RPMI7951 (cell line): Measurements from ENCODE around the gene ADK. TPM values are rescaled to one million over a fixed set of nuclear protein-coding genes. Genes with fewer than 3 reads are reported as not detected.

ENCODE experiments used
- DNase-seq: peaks from one replicate; pipeline ENCODE4 v3.0.0-alpha.2; 2012; ENCODE audit warnings: low read depth
- total RNA-seq: library from RNA; depleted of rRNA; stranded (reverse); fragments of >200 nt; shearing (Covaris generic); gene quantifications from 2 replicates; pipeline ENCODE4 v1.2.3, GENCODE V29; 2014; rRNA removed

Gene ADK
- total RNA-seq, 1 experiment from 2014 or later = 64.6 TPM

DNA sequence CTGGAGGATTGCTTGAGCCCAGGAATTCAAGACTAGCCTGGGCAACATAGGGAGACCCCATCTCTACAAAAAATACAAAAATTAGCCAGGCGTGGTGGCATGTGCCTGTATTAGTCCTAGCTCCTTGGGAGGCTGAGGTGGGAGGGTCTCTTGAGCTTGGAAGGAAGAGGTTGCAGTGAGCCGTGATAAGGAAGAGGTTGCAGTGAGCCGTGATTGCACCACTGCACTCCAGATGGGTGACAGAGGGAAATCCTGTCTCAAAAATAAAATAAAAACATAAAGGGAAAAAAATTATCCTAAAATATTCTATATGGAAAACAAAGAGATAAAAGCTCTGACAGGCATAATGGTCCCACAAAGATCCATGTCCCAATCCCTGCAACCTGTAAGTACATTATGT is 587.5 kb downstream of the ADK start:
- DNase-seq = no peak

DNA sequence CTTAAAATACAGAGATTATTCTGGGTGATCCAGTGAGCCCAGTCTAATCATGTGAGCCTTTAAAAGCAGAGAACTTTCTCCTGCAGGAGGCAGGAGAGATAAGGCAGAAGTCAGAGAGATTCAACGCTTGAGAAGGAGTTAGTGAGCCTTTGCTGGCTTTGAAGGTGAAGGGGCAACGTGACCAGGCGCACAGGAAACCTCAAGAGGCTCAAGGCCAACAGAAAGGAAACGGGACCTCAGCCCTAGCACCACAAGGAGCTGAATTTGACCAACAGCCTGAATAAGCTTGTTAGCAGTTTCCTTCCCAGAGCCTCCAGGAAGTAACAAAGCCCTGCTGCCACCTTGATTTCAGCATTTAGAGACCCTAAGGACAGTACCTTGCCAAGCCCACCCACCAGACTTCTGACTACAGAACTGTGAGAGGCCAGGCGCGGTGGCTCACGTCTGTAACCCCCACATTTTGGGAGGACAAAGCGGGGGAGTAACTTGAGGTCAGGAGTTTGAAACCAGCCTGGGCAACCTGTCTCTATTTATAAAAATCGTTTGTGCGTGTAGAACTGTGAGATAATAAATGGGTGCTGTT is 588.1 kb downstream of the ADK start:
- no peak for DNase-seq

DNA sequence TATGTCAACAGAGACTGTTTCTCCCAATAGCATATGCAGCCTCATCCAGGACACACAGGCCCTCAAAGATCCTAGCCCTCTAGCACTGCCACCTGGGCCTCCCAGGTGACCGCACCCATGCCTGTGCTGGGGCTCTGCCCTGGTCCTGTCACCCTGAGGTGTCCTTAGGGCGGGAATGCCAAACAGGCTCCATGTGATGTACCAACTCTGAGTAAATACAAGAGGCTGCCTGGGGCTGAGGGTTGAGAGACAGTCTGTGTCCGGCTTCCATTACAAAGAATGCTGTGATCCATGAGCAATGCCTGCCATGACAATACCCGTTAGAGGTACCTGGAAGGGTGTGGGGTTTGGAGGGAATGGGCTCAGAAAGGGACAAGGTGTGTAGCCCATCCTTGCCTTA is 592.4 kb downstream of the ADK start:
- no peak for DNase-seq

GRCh38 chr10:74745449-74745848 is 594.4 kb downstream of the ADK start:
- DNase-seq = no peak

DNA sequence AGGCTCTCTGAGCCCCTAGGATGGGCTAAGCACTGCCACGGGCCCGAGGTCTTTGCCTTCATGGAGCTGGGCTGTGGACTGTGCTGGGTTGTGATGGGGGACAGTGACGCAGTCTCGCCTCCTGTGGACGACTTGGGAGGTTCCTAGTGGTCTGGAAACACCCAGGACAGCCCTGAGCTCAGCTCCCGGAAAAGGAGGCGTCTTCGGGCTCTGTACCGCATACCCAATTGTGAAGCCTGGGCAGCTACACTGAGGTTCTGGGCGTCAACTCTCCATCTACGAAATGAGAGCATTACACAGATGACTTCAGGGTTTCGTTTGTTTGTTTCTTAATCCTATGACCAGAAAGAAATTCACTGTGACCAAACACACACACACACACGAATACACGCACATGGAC is 595.8 kb downstream of the ADK start:
- no peak for DNase-seq

GRCh38 chr10:74748468-74749031 is 597.5 kb downstream of the ADK start:
- no peak for DNase-seq

- no peak for DNase-seq
These were observed 599.8 kb downstream of the ADK start for GRCh38 chr10:74750848-74751274.

DNA sequence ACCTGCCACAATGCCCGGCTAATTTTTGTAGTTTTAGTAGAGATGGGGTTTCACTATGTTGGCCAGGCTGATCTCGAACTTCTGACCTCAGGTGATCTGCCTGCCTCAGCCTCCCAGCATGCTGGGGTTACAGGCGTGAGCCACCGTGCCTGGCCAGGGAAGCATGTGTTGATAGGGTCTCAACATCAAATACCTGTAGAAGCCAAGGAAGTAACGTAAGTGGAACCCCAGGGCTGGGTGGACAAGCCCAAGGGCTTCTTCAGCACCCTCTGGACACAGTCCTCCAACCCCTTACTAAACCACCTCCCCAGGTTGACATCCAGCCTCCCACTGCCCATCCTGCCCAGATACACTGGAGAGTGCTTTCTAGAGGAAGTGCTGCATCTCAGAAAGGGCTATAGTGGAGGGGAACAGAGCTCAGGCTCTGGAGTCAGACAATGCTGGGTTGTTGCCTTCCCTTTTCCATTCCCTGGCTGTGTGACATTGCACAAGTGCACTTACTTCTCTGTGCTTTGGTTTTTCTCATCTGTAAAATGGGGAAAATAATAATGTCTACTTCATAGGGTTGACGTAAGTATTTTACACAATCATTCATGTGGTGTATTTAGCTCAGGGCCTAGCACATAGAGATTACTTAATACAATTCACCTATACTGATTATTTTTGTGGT is 601.5 kb downstream of the ADK start:
- DNase-seq = no peak

GRCh38 chr10:74753442-74754211 is 602.6 kb downstream of the ADK start:
- DNase-seq = no peak

DNA sequence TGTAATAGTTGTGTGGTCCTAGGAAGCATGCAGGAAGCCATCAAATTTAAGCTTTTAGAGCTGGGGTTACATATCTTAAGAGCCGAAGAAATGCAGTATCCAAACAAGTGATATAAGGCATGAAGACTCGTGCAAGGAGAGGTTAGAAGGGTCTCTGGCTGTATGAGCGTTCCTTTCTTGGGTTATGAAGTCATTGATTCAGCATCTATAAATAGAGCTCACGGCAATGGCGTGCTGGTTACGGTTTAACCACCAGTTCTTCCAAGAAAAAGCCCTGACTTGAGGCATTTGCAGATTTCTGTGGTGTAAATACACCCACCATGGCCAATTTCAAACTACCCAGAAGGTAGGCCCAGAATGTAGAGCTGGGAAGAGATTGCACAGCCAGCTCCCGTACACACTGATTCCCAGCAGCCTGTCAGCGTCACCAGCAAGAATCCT is 603.4 kb downstream of the ADK start:
- no peak for DNase-seq

GRCh38 chr10:74755273-74755672 is 604.3 kb downstream of the ADK start:
- no peak for DNase-seq

Other genes starting within 250 kb of the ADK start
- gene PLAU, start 240.1 kb upstream of the ADK start, total RNA-seq = 173 and 188 TPM in 2 replicates
- gene VCL, start 153.1 kb upstream of the ADK start, total RNA-seq = 62.7 and 66.2 TPM in 2 replicates
- 26.4 and 29.2 TPM in 2 replicates for gene AP3M1, start 393 bp upstream of the ADK start, total RNA-seq